HG03565 (cell line): ENCODE results near the gene MYH3.
A peak's percentile ranks its signal among the peaks of the same experiment; 100 is the strongest.
"Not testable (repeated sequence)": the region's sequence is repeated elsewhere in the genome, so short reads cannot be mapped to it uniquely, and the experiment has no call there.

Experiments
- ATAC-seq: cut with Tn5 transposase; IDR thresholded peaks from one replicate; pipeline ENCODE4 v1.9.1; 2021; ENCODE audit warnings: mild to moderate bottlenecking, moderate library complexity; ENCODE audit not compliant: unreplicated experiment

Gene MYH3

DNA sequence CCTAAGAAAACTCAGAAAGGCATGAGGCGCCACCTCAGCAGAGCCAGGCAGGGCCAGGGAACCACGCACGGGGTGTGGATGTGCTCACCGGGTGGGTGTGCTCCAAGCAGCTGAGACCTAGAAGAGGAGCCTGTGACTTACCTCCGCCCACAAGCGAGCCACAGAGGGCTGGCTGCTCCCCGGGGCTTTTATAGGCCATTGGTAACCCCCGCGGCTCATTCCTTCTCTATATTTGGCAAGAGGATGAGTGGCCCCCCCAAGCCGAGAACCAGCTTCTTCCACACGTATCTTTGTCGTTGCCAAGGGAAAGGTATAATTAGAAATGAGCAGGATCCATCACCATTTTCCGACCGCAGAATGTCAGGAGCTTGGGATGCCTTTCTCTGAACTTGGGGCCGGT, at the start of gene MYH3:
Gene MYH3, minus strand, starts transcription at position 162 of the 400 bp plus-strand sequence. CDS start 2,245 bp downstream, outside the sequence.
- ATAC-seq = no peak

DNA sequence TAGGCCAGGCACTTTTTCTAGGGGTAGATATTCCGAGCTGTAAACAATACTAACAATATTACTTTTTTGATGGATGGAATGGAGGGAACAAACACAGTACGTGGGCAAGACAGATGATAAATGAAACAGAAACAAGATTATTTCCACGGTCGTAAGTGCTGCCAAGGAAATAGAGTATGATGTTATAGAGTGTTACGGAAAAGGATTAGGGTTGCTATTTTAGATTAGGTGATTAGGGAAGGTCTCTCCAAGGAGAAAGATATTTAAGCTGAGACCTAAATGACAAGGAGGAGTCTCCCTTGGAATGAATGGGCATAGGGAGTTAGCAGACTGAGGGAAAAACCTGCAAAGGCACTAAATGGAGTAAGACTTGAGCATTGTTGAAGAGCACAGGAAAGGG, 48.6 kb upstream of the MYH3 start:
- ATAC-seq = no peak

DNA sequence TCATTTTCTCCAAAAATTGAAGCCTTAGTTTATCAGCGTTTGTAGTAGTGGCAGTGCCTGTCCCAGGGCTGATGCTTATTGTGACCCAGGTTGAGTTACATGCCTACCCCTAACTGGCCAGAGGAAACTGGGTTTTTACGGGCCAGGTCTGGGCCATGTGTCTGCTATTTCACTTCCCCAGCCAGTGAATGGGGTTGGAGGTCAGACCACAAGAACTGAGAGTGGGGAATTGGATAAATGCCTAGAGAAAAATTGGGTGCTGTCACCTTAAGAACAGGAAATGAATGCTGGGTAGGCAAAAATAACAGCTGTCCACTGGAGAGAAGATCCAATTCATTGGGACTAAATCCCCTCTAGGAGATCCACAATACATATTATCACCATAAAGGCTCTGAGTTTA, 45.5 kb upstream of the MYH3 start:
- no peak for ATAC-seq

DNA sequence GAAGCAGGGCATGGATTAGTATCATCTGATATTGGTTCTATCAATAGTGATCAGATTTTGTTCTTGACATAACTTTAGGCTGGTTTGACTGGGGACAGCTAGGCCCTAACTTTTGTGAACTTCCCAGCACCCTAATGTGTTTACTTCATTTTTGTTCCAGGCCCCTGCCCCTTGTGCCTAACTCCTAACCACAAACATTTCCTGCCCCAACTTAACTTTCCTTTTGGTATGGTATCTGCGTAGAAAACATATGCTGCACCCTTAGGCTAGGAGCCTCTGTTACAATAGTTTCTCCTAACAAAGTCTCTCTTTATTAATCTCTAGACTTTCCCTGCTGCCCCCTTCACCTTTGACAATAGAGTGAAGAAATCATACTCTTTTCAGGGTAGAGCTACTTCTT, 42.7 kb upstream of the MYH3 start:
- no peak for ATAC-seq

DNA sequence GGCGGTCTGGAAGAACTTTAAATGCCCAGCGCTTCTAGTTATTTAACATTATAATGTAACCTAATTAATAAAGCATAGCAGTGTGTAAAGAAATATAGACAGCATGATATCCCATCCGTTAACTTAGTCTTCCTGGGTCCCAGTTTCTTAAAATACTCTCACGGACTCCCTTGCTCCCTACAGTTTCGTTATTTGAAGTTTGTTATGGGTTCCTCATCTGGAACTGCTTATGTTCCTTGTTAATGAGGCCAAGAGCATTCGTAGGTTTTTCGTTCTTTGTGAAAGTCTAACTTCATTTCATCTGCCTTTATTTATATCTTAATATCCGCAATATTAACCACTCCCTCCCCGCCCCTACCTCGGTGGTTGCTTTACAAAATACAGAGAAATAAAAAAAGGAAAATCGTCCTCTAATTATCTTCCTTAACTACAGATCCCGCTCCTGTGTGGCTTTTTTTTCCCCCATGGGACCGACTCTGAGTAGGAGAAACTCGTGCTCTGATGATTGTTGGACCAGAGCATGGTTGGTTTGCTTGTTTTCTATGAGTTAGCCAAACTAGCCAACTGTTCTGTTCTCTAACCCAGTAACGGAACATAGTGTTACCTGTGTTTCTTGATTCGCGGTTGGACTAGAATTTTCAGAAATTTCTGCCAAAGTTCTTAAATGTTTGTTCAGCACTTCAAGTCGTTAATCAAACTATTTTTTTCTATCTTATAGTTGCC, 41.1 kb upstream of the MYH3 start:
- ATAC-seq = no peak

DNA sequence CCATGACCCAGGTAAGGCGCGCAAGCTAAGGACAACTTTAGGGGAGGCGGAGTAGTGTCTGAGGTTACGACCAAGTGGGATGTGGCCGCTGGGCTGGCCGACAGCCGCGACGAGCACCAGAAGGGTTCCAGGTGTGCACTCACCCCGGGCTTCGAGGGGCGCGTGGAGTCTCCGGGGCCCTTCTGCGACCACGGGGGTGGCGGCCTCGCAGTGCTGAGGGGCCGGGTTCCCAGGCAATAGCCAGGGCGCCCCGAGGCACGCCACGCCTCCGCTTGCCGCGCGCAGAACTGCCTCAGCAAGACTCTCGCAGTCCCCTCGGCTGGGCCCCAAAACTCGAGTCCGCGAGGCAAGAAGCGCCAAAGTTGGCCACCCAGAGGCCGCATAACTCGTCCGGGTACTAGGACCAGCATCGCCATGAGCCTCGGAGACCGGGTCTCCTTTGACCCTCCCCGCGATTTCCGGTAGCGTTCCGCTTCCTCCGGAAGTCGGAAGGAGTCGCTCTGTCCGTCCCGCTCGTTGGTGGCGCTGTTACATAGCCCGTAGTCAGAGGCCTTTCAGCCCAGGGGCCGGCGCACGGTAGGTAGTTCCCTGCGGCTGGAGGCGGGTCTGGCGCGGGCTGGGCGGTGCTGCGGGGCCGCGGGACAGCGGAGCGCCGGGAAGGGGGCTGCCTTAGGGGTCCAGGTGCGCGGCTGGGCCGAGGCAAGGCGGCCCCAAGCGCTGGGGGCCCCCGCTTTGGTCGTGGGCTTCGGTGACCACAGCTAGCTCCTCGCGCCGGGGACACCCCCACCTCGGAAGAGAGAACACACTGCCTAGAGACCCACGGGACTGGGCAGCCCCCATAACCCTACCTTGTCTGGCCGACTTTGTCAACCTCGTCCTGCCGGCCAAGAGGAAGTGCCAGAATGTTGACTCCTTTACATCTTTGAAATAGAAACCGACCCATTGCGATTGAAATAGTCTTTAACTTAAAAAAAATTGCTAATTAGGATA, 40.3 kb upstream of the MYH3 start, which contains the start of the genes ADPRM and SCO1:
Gene ADPRM, plus strand, starts transcription at position 503 of the 990 bp plus-strand sequence. CDS start 7,333 bp downstream, outside the sequence.
Gene SCO1, minus strand, starts transcription at position 442 of the 990 bp plus-strand sequence. Its CDS starts 26 bp downstream, at position 416.
- ATAC-seq = peak; percentile 95

DNA sequence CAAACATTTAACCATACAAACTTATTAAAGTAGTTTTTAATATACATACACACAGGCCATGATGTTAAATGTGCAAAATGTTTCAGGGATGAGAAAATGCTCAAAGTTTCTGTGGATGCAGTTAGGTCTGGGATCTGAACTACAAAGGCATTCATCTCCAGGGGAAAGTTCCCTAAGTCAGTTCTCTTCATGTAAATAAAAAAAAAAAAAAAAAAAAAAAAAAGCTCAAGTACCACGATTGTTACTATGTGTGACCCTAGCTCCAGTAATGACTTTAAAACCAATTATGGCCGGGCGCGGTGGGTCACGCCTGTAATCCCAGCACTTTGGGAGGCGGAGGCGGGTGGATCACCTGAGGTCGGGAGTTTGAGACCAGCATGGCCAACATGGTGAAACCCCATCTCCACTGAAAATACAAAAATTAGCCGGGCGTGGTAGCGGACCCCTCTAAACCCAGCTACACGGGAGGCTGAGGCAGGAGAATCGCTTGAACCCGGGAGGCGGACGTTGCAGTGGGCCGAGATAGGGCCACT, 38.8 kb upstream of the MYH3 start:
- ATAC-seq = not testable (repeated sequence)

DNA sequence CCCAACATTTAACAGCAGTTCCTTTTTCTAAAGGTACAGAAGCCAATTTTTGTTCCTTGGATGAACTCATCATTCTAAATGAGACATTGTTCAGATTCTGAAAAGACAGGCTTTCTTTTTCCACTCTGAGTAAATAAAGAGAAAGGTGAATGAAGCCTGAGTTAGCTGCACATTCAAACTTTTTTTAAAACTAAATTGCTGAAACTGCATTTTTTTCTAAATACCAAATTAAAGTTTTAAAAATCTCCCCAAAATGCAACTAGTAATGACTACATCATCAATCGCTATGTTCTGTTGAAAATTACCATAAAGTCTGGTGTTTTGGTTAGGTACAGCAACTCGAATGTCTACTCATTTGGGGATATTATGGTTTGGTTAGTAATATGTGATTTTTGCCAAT, 30.4 kb upstream of the MYH3 start:
- ATAC-seq = no peak

DNA sequence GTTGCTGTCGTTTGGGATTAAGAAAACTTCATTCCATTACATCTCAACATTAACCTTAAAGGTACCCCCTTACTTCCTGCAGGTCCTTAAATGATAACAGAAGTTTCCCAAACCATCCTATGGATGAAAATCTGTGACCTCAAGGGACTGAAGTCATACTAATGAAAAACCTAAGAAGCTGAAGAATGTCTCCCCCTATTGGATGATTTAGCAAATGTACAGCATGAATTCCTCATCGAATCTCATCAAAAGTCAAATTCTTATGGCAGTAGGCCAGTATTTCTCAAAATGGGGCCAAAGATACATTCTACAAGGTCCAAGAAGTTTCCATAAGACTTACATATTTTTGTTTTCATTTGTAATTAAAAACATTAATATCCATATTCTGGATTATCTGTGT, 26.7 kb upstream of the MYH3 start:
- no peak for ATAC-seq

DNA sequence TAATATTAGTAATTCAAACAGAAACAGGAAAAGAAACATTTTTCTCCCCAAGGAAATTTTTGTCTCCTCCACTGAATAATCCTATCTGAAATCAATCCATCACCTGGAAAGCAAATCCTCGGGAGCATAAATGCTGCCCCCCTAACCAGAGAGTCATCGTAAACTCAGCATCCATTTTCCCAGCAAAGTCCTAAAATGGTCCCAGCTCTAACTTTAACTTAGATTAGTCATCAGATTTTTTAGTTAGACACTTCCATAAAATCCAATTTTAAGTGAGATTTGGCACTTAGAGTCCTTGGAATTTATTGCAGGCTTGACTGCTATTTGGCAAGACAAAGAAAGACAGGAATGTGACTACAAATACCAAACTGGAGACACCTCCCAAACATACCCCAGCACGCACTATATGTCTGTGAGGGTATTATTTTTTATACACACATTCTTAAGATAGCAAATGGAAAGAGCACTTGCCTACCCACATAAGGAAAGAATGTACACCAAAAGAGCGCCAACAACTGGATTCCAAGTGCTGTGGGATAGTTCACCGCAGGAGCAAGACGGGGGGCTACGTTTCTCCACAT, 24.8 kb upstream of the MYH3 start:
- no peak for ATAC-seq

DNA sequence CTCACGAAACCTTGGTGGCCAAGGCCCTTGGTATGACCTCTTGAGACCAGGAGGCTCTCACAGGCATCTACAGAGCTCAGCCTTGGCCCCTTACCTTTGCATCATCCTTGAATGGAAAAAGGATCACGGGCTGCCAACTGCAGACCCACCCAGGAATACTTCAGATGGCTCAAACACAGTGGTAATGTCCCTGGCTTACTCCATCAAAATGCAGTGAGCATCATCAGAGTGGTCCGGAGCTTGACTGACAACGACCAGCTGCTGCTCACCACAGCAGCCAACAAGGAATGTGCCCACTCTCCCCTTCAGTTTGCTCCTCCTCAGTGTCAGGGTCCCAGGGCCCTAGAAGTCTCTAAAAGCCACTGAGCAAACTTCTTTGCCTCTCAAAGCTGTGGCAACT, 17.6 kb upstream of the MYH3 start:
- no peak for ATAC-seq

DNA sequence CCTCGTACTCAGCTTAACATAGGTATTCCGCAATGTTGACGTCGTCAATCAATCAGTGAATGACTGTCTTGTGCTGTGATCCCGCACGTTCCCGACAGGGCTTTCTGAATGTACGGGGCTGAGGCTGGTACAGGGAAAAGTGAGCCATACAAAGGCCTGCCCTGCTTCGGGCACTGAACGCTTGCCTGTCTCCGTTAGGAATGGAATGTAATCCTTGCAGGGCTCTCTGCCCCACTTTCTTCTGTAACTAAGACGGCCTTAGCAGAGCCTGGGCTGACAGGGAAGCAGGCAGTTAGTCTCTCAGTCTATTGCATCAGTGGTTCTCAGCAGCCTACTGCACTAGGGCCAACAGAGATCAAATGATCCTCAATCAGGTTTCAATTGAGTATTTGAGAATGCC, 16.2 kb upstream of the MYH3 start:
- ATAC-seq = no peak

DNA sequence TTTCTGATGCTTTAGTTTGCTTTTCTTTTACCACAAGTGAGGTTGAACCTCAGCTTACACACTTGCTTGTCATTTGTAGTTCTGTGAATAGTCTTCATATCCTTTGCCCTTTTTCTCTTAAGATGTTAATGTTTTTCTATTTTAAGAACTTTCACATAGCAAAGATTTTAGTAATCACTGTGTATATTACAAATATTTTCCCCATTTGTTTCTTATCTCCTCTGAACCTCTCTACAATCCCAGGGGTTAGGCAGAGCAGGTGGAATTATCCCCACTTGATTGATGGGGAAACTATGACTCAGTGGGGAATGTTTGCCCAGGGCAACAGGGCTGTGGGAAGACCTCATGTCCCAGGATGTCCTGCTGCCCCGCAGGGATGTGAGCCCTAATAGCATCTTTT, 11.7 kb upstream of the MYH3 start:
- no peak for ATAC-seq

DNA sequence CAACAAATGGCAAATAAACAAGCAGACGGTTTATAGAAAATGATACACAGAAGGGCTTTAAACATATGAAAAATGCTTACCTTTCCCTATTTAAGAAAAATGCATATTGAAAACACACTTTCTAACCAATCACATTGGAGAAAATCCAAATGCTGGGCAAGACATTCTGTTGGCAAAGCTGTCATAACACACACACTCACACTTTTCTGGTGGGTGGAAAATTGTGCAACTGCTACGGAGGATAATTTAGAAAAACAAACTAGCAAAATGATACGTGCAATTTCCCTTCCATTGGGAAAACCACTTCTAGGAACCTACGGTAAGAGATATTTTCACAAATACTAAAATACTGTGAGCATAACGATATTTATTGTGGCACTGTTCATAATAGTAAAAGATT, 9.8 kb upstream of the MYH3 start:
- ATAC-seq = no peak

DNA sequence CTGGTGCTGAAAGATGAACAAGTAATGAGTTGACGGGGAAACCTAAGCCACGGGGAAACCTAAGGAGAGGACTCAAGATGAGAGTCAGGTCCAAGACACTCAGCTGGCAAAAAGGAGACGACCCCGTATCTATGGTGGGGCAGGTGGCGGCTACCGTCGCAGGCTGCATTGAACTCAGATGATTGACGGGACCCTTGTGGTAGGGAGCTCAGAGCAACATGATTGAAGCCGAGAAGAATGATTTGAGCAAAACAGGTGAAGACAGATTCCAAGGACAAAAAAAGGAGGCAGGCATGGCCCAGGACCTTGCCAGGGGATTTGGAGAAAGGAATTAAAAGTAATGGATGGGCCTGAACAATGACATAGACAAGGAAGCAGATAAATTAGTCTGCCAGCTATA, 7.5 kb upstream of the MYH3 start:
- no peak for ATAC-seq

DNA sequence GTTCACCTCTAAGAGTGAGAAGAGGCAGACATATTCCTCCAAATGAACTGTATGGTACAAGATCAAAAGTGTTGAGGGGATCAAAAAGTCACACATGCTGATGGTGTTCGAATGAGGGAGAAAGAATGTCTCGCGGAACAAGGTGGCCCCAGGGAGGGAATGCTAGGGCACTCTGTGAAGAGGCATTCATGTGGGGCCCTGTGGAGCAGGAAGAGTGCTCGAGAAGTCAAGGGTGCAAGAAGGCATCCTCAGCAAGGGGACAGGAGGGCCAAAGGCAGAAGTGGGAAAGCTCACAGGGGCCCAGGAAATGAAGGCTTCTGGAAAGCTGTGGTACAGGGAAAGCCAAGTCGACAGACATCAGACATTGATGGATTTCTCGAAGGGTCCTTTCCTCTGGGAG, 6.1 kb upstream of the MYH3 start:
- ATAC-seq = no peak

DNA sequence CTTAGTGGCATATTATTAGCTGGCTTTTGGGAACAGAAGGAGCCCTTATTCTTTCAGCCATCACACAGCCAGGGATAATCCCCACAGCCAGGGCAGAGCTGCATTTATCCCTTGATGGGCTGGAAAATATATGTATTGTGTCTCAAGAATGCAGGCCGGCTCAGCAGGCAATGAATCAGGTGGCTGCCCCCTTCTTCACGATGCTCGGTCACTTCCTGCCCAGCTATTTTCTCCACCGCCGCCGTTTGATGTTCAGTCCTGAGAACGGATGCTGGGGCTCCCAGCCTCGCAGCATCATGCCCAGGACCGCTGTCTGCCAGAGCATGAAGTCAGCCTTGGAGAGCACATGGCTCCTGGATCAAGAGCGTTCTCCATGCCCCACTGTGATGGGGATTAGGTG, 4.3 kb upstream of the MYH3 start:
- ATAC-seq = no peak

DNA sequence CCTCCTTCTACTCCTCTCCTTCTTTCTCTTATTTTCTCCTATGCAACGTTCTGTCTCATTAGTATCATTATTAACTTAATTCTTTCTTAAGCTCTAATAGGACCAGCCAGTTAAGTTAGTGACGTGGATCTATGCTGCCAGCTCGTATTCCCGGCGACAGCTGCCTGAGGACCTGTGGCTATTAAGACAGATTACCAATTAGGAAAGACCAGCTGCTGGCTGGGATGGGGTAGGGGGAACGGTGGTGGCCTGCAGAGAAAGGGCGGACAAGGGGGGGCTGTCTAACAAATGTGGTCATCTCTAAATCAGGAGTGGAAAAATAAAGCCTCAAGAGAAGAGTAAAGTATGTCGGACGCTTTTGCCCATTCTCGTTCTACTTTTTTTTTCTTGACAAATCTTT, 770 bp upstream of the MYH3 start:
- ATAC-seq = no peak

DNA sequence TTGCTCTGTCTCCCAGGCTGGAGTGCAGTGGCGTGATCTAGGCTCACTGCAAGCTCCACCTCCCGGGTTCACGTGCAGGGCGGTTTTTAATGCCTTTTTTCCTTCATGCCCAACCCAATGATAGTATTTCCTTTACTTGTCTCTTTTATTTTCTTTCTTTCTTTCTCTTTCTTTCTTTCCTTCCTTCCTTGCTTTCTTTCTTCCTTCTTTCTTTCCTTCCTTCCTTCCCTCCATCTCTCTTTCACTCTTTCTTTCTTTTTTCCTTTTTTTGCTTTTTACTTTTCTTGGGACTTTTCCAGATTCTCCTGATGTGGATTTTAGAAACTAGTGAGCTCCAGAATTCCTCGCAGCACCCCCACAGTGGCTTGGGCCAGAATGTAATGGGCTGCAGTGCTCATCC, 3.1 kb downstream of the MYH3 start:
- no peak for ATAC-seq

DNA sequence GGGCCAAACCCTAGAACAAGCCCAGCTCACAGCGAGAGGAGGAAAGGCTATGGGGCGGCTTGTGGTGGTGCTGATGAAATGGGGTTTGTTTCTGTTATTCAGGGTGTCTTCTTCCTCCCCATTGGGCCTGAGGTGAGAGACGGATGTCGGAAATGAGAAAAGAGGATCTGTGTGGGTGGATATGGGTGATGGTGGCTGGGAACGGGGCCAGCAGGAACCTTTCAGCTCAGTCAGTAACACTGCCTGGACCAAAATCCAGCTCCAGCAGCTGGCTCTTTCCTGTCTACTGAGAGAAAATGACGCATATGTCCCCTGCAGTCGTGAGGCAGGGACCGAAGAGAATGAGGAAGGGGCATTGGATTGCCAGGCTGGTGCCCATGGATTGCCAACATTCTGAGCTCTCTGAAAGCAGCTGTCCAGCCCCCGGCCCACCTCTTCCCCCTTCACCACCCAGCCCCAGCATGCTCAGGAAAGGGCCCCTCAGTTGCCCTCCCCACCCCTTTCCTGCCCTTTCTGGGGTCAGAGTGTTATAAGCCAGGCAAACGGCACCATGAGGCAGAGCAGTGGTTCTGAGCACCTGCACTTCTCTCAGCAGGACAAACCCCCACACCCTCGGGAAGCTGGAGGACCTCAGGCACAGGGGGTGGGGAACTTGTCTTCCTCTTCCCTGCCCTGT, 4.0 kb downstream of the MYH3 start:
- ATAC-seq = peak; percentile 48

DNA sequence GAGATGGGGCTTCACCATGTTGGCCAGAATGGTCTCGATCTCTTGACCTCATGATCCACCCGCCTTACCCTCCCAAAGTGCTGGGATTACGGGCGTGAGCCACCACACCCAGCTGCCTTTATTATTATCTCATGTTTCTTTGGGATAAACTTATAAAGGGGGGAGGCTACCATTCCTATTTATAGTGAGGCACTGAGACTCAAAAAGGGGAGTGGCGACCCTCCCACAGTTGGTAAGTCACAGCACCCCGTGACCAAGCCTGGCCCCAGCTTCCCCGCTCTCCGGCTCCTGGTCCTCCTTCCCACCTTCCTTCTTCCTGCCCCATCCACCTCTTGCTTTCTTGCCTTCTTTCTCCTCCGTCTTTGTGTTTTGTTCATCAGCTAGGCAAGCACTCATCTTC, 5.2 kb downstream of the MYH3 start:
- no peak for ATAC-seq
